Adrenal gland (tissue), 12 donors: ENCODE measurements around the gene ASAP2. TPM values are rescaled to one million over a fixed set of nuclear protein-coding genes. Genes with fewer than 3 reads are reported as not detected.

Experiments used
- DNase-seq, 7 donors: peaks; one replicate each; pipeline ENCODE4 v3.0.0-alpha.2; 2019 to 2020
- H3K27ac ChIP-seq, 5 donors: fragments of 200-600 bp; sonication (generic) in 4 of 5; 1 replicate in 3 of 5; 2 replicates in 2 of 5; pipeline versions ENCODE4 v1.5.1 to v1.8.0; 2016 to 2020; ENCODE audit warnings: mild to moderate bottlenecking in 1 of 5
- H3K27me3 ChIP-seq: fragments of 200-600 bp; 2 replicates; pipeline ENCODE4 v1.8.0; 2021
- H3K36me3 ChIP-seq, 2 donors: fragments of 200-600 bp; replicated peaks in 1 of 2; 1 replicate in 1 of 2; 2 replicates in 1 of 2; pipeline versions ENCODE4 v1.5.1 to v1.8.0; 2018 to 2022
- H3K4me1 ChIP-seq, 2 donors: fragments of 200-600 bp; replicated peaks in 1 of 2; 1 replicate in 1 of 2; 2 replicates in 1 of 2; pipeline versions ENCODE4 v1.5.1 to v1.8.0; 2018 to 2021
- H3K4me3 ChIP-seq, 4 donors: fragments of 200-600 bp; sonication (generic) in 3 of 4; one replicate each; pipeline ENCODE4 v1.5.1; 2016 to 2018
- H3K9me3 ChIP-seq, 3 donors: fragments of 200-600 bp; sonication (generic) in 1 of 3; replicated peaks in 1 of 3; 1 replicate in 2 of 3; 2 replicates in 1 of 3; pipeline versions ENCODE4 v1.5.1 to v1.8.0; 2016 to 2021
- CTCF ChIP-seq, 6 experiments: fragments of 450-650 bp in 4 of 6; fragments of 200-600 bp in 2 of 6; sonication (generic) in 1 of 6; IDR thresholded peaks; 1 replicate in 5 of 6; 2 replicates in 1 of 6; pipeline versions ENCODE4 v1.5.1 to v1.8.0; 2016 to 2021; ENCODE audit warnings: antibody characterized with exemption in 6 of 6, mild to moderate bottlenecking in 2 of 6, moderate library complexity in 1 of 6
- POLR2A ChIP-seq, 2 donors: fragments of 450-650 bp; IDR thresholded peaks; one replicate each; pipeline ENCODE4 v1.6.1; 2017; ENCODE audit warnings: antibody characterized with exemption in 2 of 2, mild to moderate bottlenecking in 2 of 2, moderate library complexity in 1 of 2
- WGBS, 4 donors: extraction: QIAGEN DNeasy Blood & Tissue Kit in 2 of 4; methylation state at CpG; one replicate each; pipeline versions ENCODE4 v1.1.5 to v1.1.7; 2013 to 2017; 5-methylcytosine and 5-hydroxymethylcytosine counted together
- intact Hi-C, 2 donors: fragments of 100-400 bp; cut with DNase I; formaldehyde crosslinking; loops; one replicate each; pipeline versions ENCODE4 v1.14.1 to v1.15.0; 2022 to 2023
- polyA plus RNA-seq, 3 donors: library from polyadenylated mRNA; stranded (reverse); fragments of 200-250 nt in 2 of 3; fragments of 350-450 nt in 1 of 3; fragmentation: Illumina TruSeq in 1 of 3; extraction: RNeasy Lipid Tissue Mini Kit (QIAGEN cat#74804) in 1 of 3; gene quantifications; one replicate each; pipeline ENCODE4 v1.2.3, GENCODE V29; 2013 to 2014
- total RNA-seq, 9 donors: library from RNA; depleted of rRNA in 4 of 9; stranded (reverse); fragments of >200 nt in 4 of 9; fragments of 120-200 nt in 1 of 9; fragmentation: NEBNext Ultra II Directional in 1 of 9; extraction: Animal tissue kit (Norgen Biotek cat#: 25700) in 1 of 9; gene quantifications; one replicate each; pipeline versions ENCODE4 v1.1.0 to v1.2.4, GENCODE V29; 2013 to 2023
- donor health status: healthy with polysubstance abuse.
- donor health status: Bipolar disorder and iron deficiency.
- donor health status: DM: yes; HTN: yes; CAD: no.
- donor health status: DM: no; HTN: no; CAD: no.
- donor health status: DM: no; HTN: no; CAD: no.
- donor health status: DM: yes; HTN: yes; CAD: no.

ASAP2 gene
- total and polyA plus RNA-seq, 12 donors = 5.4 to 12.9 (median 7.7) TPM

GRCh38 chr2:9424447-9425164 lies 218.0 kb downstream of the ASAP2 start:
- Histone ChIP-seq H3K27me3 (no peaks in the 10 kb centered on the region), H3K36me3 (peaks cover 0 to 6% of the 10 kb centered on the region in 2 donors), H3K27ac (no peak overlapping the region), H3K4me1 (peaks cover 0 to 34% of the 10 kb centered on the region in 2 donors), H3K9me3 (no peaks in the 10 kb centered on the region), H3K4me3 (peak overlapping the region in 2 of 4 donors; percentile 66 to 90)
- intact Hi-C loops = no loop called here
- DNase-seq = peak in 1 of 7 donors; percentile 37
- TF ChIP-seq POLR2A (IDR thresholded peaks at IDR 0.05) (no peak), CTCF (IDR thresholded peaks at IDR 0.05) (no peak)
- 68 to 77% (median 73%) methylated on average over 11 of the region's 11 CpGs for WGBS, 4 donors

GRCh38 chr2:9428965-9429577 lies 222.5 kb downstream of the ASAP2 start:
- H3K9me3 ChIP-seq = no peaks in the 10 kb centered on the region
- H3K36me3 ChIP-seq = peaks cover 0 to 31% of the 10 kb centered on the region in 2 donors
- TF ChIP-seq CTCF (IDR thresholded peaks at IDR 0.05) = no peak
- TF ChIP-seq POLR2A (IDR thresholded peaks at IDR 0.05) = no peak
- no peak for DNase-seq
- intact Hi-C loops = no loop called here
- no peaks in the 10 kb centered on the region for H3K27me3 ChIP-seq
- H3K4me3 ChIP-seq = no peak overlapping the region
- H3K4me1 ChIP-seq = peaks cover 4 to 24% of the 10 kb centered on the region in 2 donors
- no peak overlapping the region for H3K27ac ChIP-seq
- 77 to 83% (median 78%) methylated on average over 5 of the region's 5 CpGs for WGBS, 4 donors

GRCh38 chr2:9430316-9431293 lies 224.0 kb downstream of the ASAP2 start:
- WGBS, 4 donors = 51 to 58% (median 54%) methylated on average over 2 of the region's 2 CpGs
- intact Hi-C loops = no loop called here
- no peaks in the 10 kb centered on the region for H3K9me3 ChIP-seq

More at GRCh38 chr2:9430316-9431293, 224.0 kb downstream of the ASAP2 start:
- Histone ChIP-seq H3K36me3 (peaks cover 0 to 40% of the 10 kb centered on the region in 2 donors), H3K27ac (peak overlapping the region in 4 of 5 donors; percentile 56 to 81 (median 68)), H3K27me3 (no peaks in the 10 kb centered on the region), H3K4me3 (no peak overlapping the region), H3K4me1 (peaks cover 4 to 15% of the 10 kb centered on the region in 2 donors)
- TF ChIP-seq POLR2A (IDR thresholded peaks at IDR 0.05) (peak in 1 of 2 donors; percentile 10), CTCF (IDR thresholded peaks at IDR 0.05) (no peak)
- DNase-seq = peak in 3 of 7 donors; percentile 19 to 43 (median 31)
